Measurements from ENCODE around the gene SNRNP48.

DNA sequence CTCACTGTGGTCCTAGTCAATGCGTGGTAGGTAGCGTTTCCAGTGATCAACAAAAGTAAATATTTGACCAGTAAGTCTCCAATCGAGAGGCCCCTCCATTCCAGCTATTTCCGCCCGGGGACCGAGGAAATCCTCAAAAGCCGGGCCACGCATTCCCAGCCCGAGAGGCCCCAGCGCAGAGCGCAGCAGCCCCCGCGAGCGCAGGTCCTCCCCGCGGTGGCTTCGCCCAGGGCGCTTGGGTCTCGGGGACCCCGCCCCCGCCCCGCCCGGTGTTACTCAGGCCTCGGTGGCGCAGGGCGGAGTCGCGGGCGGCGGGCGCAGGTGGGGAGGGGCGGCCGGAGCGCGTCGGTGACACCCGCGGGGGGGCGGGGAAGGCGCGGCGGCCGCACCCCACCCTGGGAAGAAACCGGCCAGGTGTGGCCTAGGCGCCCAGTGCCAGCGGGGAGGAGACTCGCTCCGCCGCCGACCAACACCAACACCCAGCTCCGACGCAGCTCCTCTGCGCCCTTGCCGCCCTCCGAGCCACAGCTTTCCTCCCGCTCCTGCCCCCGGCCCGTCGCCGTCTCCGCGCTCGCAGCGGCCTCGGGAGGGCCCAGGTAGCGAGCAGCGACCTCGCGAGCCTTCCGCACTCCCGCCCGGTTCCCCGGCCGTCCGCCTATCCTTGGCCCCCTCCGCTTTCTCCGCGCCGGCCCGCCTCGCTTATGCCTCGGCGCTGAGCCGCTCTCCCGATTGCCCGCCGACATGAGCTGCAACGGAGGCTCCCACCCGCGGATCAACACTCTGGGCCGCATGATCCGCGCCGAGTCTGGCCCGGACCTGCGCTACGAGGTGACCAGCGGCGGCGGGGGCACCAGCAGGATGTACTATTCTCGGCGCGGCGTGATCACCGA is 48.6 kb upstream of the SNRNP48 start, which contains the start of gene DSP:
- TF ChIP-seq, protein P1, sequence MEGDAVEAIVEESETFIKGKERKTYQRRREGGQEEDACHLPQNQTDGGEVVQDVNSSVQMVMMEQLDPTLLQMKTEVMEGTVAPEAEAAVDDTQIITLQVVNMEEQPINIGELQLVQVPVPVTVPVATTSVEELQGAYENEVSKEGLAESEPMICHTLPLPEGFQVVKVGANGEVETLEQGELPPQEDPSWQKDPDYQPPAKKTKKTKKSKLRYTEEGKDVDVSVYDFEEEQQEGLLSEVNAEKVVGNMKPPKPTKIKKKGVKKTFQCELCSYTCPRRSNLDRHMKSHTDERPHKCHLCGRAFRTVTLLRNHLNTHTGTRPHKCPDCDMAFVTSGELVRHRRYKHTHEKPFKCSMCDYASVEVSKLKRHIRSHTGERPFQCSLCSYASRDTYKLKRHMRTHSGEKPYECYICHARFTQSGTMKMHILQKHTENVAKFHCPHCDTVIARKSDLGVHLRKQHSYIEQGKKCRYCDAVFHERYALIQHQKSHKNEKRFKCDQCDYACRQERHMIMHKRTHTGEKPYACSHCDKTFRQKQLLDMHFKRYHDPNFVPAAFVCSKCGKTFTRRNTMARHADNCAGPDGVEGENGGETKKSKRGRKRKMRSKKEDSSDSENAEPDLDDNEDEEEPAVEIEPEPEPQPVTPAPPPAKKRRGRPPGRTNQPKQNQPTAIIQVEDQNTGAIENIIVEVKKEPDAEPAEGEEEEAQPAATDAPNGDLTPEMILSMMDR (IDR thresholded peaks at IDR 0.05; ENCODE audit: extremely low read depth in 1 of 2, insufficient read depth in 1 of 2, low read depth in 1 of 2, low read length in 2 of 2): no peak
- peak; percentile 90 for TF ChIP-seq EZH2 (IDR thresholded peaks at IDR 0.05; ENCODE audit: borderline replicate concordance, low read depth, low read length, severe bottlenecking)
- TF ChIP-seq POLR2A (IDR thresholded peaks at IDR 0.05; ENCODE audit: low read depth, low read length): no peak
- TF ChIP-seq GATA2 (IDR thresholded peaks at IDR 0.05; ENCODE audit: insufficient read depth, insufficient read length, low read depth, low read length): no peak
- TF ChIP-seq POLR2AphosphoS5 (IDR thresholded peaks at IDR 0.05; ENCODE audit: insufficient read depth, low read depth, low read length): no peak

Data from endothelial cell of umbilical vein (primary cell).